GM18873 (cell line): ENCODE data around the gene PDSS2.
"Not testable (repeated sequence)": the region's sequence is repeated elsewhere in the genome, so short reads cannot be mapped to it uniquely, and the experiment has no call there.

Experiments
- ATAC-seq: cut with Tn5 transposase; IDR thresholded peaks from one replicate; pipeline ENCODE4 v1.9.1; 2021; ENCODE audit warnings: mild to moderate bottlenecking, moderate library complexity, moderate number of reproducible peaks; ENCODE audit not compliant: unreplicated experiment, low FRiP score

PDSS2 gene

DNA sequence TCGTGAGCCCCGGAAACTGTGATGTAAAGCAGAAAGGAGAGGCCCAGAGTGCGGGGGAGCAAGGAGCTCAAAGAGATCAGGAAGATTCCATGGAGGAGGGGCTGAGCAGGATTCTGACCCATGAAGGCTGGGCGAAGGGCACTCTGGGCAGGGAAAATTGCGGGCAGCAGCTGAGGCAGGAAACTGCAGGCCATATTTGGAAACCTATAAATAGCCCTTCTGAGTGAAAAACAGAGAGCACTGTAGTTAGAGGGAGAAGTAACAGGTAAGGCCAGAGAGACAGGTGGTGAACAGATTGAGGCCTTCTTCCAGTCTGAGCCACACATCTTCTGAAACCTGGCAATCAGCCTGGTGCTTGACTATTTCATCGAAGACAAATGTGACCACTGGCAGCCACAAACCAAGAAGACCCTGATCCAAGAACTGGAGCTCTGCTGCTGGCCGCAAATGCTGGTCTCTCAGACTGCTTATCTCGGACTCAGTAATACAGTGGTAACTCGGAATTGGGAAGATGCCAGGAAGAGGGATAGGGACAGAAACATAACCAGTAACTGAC is 329.9 kb downstream of the PDSS2 start:
- ATAC-seq = no peak

DNA sequence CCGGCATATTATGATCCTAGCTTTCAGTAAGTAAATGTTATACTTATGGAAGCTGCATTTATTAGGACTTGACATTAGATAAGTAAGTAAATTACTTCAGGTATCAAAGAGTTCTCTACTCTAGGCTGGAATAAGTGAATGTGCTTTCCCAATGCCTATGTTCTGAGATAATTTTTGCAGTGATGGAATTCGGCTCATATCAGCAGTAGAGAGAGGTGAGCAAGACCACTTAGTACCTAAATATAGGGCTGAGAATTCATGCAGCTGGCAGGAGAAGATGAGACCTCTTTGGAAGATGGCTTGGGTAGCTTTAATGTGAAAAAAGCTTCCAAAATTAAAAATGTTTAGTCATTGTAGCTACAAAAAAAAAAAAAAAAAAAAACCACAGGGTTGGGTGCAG is 330.8 kb downstream of the PDSS2 start:
- no peak for ATAC-seq

- no peak for ATAC-seq
Measured at GRCh38 chr6:107128175-107128574, 331.2 kb downstream of the PDSS2 start.

GRCh38 chr6:107125771-107126170 is 333.6 kb downstream of the PDSS2 start:
- ATAC-seq = no peak

DNA sequence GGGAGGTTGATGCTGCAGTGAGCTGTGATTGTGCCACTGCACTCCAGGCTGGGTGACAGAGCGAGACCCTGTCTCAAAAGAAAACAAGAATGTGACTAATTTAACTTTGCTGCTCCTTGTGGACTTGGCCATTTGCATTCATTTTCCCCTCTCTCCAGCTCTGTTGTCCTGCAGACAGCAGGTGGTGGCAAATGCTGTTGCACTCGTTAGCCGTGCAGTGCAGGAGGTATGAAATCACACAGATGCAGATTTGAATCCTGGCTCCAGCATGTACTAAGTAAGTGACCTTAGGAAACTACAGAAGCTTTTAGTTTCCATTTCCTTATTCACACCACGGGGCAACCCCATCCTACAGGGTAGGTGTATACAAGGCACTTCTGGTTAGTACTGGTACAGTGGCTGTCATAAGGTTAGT is 334.4 kb downstream of the PDSS2 start:
- peak; percentile 80 for ATAC-seq

GRCh38 chr6:107123501-107123900 is 335.9 kb downstream of the PDSS2 start:
- ATAC-seq = no peak

DNA sequence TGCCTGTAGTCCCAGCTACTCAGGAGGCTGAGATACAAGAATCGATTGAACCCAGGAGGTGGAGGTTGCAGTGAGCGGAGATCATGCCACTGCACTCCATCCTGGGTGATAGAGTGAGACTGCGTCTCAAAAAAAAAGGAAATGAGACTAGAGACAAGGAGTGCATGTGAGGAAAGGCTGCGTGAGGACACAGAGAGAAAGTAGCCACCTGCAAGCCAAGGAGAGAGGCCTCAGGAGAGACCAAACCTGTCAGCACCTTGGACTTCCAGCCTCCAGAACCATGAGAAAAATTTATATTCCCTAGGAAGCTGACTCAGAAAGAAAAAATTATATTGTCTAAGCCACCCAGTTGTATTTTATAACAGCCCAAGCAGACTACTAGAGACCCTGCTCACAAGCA is 336.6 kb downstream of the PDSS2 start:
- no peak for ATAC-seq

- no peak for ATAC-seq
Measured at GRCh38 chr6:107121964-107122495, 337.3 kb downstream of the PDSS2 start.

DNA sequence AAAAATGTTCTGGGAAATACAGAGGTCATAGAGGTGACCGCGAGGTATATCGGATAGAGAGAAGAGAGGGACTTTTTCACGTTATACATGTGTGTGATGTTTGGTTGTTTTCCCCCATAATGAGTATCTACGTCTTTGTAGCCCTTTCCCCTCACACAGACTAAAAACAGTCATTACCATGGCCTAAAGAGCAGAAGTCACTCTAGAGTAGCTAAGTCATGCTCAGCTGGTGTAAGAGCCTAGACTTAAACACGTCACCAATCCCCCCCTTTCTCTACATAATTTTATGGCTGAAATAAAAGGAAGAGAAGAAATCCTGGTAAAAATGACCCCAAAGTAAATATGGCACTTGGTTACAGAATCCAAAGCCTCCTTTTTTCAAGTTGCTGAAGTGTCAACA is 338.1 kb downstream of the PDSS2 start:
- no peak for ATAC-seq

GRCh38 chr6:107120404-107120803 is 339.0 kb downstream of the PDSS2 start:
- no peak for ATAC-seq

DNA sequence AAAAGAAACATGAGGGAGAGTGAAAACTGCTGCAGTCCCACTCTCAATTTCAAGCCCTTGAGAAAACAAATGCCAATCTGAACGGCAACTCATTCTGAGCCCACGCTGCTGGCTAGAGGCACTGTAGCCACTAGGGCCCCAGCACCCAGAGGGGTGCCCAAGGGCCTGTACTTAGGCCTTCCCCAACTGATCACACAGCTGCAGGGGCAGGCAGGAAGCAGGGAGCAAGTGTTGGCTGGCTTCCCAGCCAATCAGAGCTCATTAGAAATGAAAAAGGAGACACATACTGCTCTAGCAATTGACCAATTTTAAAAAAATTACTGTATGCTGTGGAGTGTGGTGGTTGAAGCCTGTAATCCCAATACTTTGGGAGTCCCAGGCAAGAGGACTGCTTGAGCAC is 340.4 kb downstream of the PDSS2 start:
- no peak for ATAC-seq

DNA sequence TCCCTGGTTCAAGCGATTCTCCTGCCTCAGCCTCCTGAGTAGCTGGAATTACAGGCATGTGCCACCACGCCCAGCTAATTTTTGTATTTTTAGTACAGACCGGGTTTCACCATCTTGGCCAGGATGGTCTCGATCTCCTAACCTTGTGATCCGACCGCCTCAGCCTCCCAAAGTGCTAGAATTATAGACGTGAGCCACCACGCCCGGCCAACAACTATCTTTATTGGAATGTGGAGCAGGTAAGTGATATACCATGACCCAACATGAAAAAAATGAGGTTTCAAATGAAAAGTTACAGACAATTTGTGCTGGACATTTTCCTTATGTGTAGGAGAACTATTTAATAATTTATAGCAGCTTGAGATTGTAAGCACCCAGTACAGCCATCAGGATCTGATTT is 340.8 kb downstream of the PDSS2 start:
- not testable (repeated sequence) for ATAC-seq

- no peak for ATAC-seq
Measured at GRCh38 chr6:107116931-107117330, 342.4 kb downstream of the PDSS2 start.

DNA sequence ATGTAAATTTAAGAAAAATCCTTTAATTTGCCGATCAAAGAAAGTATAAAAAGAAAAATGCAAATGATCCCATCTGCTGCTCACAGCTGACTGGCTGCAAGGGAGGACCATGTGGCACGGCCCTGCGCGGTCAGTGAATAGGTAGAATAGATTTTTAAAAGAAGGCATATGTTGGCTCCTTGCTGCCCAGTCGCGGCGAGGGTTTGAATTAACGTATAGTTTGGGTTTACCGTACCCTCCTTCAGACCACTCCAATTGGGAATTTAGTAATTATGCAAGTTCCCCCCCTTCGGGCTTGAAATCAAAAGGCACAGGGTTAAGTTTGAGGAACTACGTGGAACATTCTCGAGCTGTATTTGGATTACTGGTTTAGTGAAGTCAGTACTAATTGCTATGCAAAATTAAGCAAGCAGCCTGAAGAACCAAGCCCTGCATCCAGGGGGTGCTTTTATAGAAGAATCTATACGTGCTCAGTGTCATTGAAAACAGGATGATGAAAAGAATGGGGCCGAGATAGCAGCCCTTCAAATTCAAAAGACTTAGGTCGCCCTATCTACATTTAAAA is 343.0 kb downstream of the PDSS2 start:
- no peak for ATAC-seq

GRCh38 chr6:107115695-107116327 is 343.6 kb downstream of the PDSS2 start:
- no peak for ATAC-seq

DNA sequence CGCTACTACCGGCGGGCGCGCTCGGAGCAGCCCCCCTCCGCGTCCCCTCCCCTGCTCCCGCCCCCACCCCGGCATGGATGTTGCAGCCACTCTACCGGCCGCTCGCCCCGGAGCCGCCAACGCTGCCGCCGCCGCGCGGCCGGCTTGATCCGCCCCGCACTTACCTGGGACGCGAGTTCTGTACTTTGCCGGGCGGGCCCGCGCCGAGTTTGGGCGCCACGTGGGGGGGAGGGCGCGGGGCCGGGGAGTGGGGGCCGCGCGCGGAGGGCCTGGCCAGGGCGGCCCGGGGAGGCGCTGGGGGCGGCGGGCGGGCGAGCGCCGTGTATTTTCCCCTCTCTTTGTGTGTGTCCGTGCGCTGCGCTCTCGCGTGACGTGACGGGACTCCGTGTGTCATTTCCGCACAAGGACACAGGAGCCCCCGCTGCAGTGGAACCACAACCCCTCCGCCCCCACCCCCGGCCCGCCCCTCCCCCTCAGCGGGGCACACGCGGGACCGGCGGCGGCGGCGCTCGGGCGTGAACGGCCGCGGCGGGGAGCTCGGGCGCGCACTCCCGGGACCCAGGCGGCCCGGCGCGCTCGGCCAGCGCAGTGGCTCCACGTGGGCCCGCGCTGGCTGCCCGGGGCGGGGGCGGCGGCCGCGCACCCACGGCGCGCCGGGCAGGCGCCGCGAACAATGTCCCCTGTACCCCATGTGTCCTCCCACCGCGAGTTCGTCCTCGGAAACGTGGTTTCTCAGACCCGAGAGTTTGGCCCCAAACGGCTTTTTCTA is 344.3 kb downstream of the PDSS2 start, which contains the start of gene BEND3:
Gene BEND3 (minus strand): TSS at position 590 of the 769 bp plus-strand sequence. CDS start 16,230 bp downstream, outside the sequence.
- no peak for ATAC-seq

- ATAC-seq = no peak
Measured at GRCh38 chr6:107114213-107114925, 345.0 kb downstream of the PDSS2 start.

DNA sequence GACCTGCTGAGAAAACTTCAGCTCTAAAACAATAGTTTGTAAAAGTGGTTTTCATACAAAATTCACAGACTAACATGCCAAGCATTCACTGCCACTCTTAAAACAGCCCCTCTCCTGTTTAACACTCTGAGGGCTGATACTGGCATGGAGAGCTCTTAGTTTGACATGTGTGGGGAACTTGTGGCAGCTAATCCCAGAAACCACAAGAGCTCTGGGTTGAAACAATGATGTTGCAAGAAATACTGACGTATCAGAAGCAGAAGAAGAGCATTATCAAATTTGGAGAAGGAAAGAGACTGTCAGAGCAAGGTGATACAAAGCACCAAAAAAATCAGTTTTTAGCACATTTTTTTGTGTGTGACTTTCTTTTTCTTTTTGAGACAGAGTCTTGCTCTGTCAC is 349.2 kb downstream of the PDSS2 start:
- ATAC-seq = no peak

- ATAC-seq = no peak
Measured at GRCh38 chr6:107108201-107108890, 351.0 kb downstream of the PDSS2 start.

- no peak for ATAC-seq
Measured at GRCh38 chr6:107107791-107108190, 351.6 kb downstream of the PDSS2 start.
